ENCODE results near the gene STK38. TPM values are rescaled to one million over a fixed set of nuclear protein-coding genes. Genes with fewer than 3 reads are reported as not detected.

STK38 gene
- total and polyA plus RNA-seq, 2 donors (not counting 1 experiment from before 2014, with no cell fraction given), result 26.1 to 67.4 TPM

- Mint-ChIP-seq H3K27me3 (no peaks in the 10 kb centered on the region), H3K4me3 (no peak overlapping the region), H3K4me1 (peaks cover 1% of the 10 kb centered on the region), H3K9me3 (ENCODE audit: insufficient read depth) (no peaks in the 10 kb centered on the region), H3K27ac (no peak overlapping the region)
- H3K79me2 ChIP-seq (ENCODE audit: control insufficient read depth, insufficient read depth, low read length), result no peaks in the 10 kb centered on the region
- no peak overlapping the region for H3K4me3 ChIP-seq (ENCODE audit: control extremely low read depth in 1 of 5, extremely low read depth in 1 of 5, insufficient read depth in 1 of 5, low read depth in 2 of 5, low read length in 4 of 5)
- ATAC-seq (ENCODE audit: low read depth) (no peak), DNase-seq (no peak)
- no peak overlapping the region for H2AFZ ChIP-seq (ENCODE audit: insufficient read depth, low read depth, low read length, poor library complexity, severe bottlenecking)
- no peaks in the 10 kb centered on the region for H4K20me1 ChIP-seq (ENCODE audit: control insufficient read depth, insufficient read depth, low read length, poor library complexity, severe bottlenecking)
- POLR2A ChIA-PET, result no interaction called here
- 94% methylated on average over 10 of the region's 10 CpGs for WGBS (ENCODE audit: insufficient coverage)
- TF ChIP-seq EZH2 (IDR thresholded peaks at IDR 0.05; ENCODE audit: borderline replicate concordance, insufficient read depth, low read depth, low read length, poor library complexity, severe bottlenecking), result no peak
- TF ChIP-seq CTCF (IDR thresholded peaks at IDR 0.05), result no peak
- peaks cover 6 to 60% of the 10 kb centered on the region in 2 experiments for H3K36me3 ChIP-seq (replicated peaks in 1 of 2; ENCODE audit: control extremely low read depth in 1 of 2, control insufficient read depth in 1 of 2, extremely low read depth in 1 of 2, insufficient read depth in 2 of 2, low read length in 1 of 2)
- intact Hi-C loops (cut with micrococcal nuclease), result no loop called here
- H3K9me3 ChIP-seq (ENCODE audit: control extremely low read depth in 1 of 3, control insufficient read depth in 2 of 3, insufficient read depth in 1 of 3, low read length in 2 of 3), result peaks cover 0 to 11% (median 0%) of the 10 kb centered on the region in 3 donors
- no peak overlapping the region for H3K9ac ChIP-seq (ENCODE audit: low read length)
- H3K27me3 ChIP-seq (replicated peaks in 1 of 4; ENCODE audit: control extremely low read depth in 1 of 4, control insufficient read depth in 3 of 4, insufficient read depth in 4 of 4, low read length in 3 of 4), result no peaks in the 10 kb centered on the region
- H3K4me2 ChIP-seq (replicated peaks; ENCODE audit: low read depth, low read length, poor library complexity, severe bottlenecking), result no peak overlapping the region
- no peaks in the 10 kb centered on the region for H3K4me1 ChIP-seq (ENCODE audit: control insufficient read depth in 2 of 2, insufficient read depth in 2 of 2, low read length in 2 of 2)
- CTCF ChIA-PET, result interaction anchor here (1.3 kb wide), 1 partner anchor 85 kb away, joined by 3 read pairs; no protein-coding TSS in a partner anchor
- no peak overlapping the region for H3K27ac ChIP-seq (ENCODE audit: low read length in 2 of 2)
Measured at GRCh38 chr6:36508532-36508931, 38.7 kb downstream of the STK38 start.

GRCh38 chr6:36506611-36507010 is 40.7 kb downstream of the STK38 start:
- POLR2A ChIA-PET, result interaction anchor here (0.5 kb wide), 1 partner anchor 8 kb away, joined by 3 read pairs; no protein-coding TSS in a partner anchor
- H3K27ac Mint-ChIP-seq, result no peak overlapping the region
- peaks cover 1% of the 10 kb centered on the region for H3K4me1 Mint-ChIP-seq
- DNase-seq, result no peak
- Histone ChIP-seq H3K4me1 (ENCODE audit: control insufficient read depth in 2 of 2, insufficient read depth in 2 of 2, low read length in 2 of 2) (no peaks in the 10 kb centered on the region), H2AFZ (ENCODE audit: insufficient read depth, low read depth, low read length, poor library complexity, severe bottlenecking) (no peak overlapping the region), H3K79me2 (ENCODE audit: control insufficient read depth, insufficient read depth, low read length) (no peaks in the 10 kb centered on the region), H3K36me3 (replicated peaks in 1 of 2; ENCODE audit: control extremely low read depth in 1 of 2, control insufficient read depth in 1 of 2, extremely low read depth in 1 of 2, insufficient read depth in 2 of 2, low read length in 1 of 2) (peaks cover 4 to 56% of the 10 kb centered on the region in 2 experiments), H3K9ac (ENCODE audit: low read length) (no peak overlapping the region), H3K4me2 (replicated peaks; ENCODE audit: low read depth, low read length, poor library complexity, severe bottlenecking) (no peak overlapping the region), H3K27me3 (replicated peaks in 1 of 4; ENCODE audit: control extremely low read depth in 1 of 4, control insufficient read depth in 3 of 4, insufficient read depth in 4 of 4, low read length in 3 of 4) (no peaks in the 10 kb centered on the region), H3K27ac (ENCODE audit: low read length in 2 of 2) (no peak overlapping the region), H3K9me3 (ENCODE audit: control extremely low read depth in 1 of 3, control insufficient read depth in 2 of 3, insufficient read depth in 1 of 3, low read length in 2 of 3) (peaks cover 0 to 11% (median 0%) of the 10 kb centered on the region in 3 donors), H4K20me1 (ENCODE audit: control insufficient read depth, insufficient read depth, low read length, poor library complexity, severe bottlenecking) (no peaks in the 10 kb centered on the region), H3K4me3 (ENCODE audit: control extremely low read depth in 1 of 5, extremely low read depth in 1 of 5, insufficient read depth in 1 of 5, low read depth in 2 of 5, low read length in 4 of 5) (no peak overlapping the region)
- no peak overlapping the region for H3K4me3 Mint-ChIP-seq
- ATAC-seq (ENCODE audit: low read depth), result no peak
- intact Hi-C loops (cut with micrococcal nuclease), result no loop called here
- WGBS (ENCODE audit: insufficient coverage), result no CpG with 5 or more reads among the region's 2 CpGs
- TF ChIP-seq CTCF (IDR thresholded peaks at IDR 0.05), result no peak
- TF ChIP-seq EZH2 (IDR thresholded peaks at IDR 0.05; ENCODE audit: borderline replicate concordance, insufficient read depth, low read depth, low read length, poor library complexity, severe bottlenecking), result no peak
- no peaks in the 10 kb centered on the region for H3K27me3 Mint-ChIP-seq
- CTCF ChIA-PET, result interaction anchor here (0.7 to 1.0 kb wide), 3 partner anchors 83 to 253 kb away, joined by 3 read pairs; no protein-coding TSS in a partner anchor
- H3K9me3 Mint-ChIP-seq (ENCODE audit: insufficient read depth), result no peaks in the 10 kb centered on the region

Measured in B cell (primary cell).